ENCODE results near the gene HK1.

DNA sequence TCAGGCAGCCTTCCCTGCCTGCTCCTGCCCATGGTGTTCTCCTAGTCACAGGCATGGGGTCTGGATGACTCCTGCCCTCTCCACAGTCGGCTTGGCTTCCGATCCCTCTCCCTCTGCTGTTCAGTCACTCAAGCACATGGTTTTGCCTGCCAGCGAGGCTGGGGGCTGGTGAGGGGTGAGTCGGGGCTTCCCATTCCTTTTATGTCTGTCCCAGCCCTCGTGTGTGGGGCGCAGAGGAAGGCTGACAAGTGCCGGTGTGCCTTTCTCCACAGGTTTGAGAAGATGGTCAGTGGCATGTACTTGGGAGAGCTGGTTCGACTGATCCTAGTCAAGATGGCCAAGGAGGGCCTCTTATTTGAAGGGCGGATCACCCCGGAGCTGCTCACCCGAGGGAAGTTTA, 98.4 kb downstream of the HK1 start:
- TF ChIP-seq, protein P1, sequence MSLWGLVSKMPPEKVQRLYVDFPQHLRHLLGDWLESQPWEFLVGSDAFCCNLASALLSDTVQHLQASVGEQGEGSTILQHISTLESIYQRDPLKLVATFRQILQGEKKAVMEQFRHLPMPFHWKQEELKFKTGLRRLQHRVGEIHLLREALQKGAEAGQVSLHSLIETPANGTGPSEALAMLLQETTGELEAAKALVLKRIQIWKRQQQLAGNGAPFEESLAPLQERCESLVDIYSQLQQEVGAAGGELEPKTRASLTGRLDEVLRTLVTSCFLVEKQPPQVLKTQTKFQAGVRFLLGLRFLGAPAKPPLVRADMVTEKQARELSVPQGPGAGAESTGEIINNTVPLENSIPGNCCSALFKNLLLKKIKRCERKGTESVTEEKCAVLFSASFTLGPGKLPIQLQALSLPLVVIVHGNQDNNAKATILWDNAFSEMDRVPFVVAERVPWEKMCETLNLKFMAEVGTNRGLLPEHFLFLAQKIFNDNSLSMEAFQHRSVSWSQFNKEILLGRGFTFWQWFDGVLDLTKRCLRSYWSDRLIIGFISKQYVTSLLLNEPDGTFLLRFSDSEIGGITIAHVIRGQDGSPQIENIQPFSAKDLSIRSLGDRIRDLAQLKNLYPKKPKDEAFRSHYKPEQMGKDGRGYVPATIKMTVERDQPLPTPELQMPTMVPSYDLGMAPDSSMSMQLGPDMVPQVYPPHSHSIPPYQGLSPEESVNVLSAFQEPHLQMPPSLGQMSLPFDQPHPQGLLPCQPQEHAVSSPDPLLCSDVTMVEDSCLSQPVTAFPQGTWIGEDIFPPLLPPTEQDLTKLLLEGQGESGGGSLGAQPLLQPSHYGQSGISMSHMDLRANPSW (CRISPR knock-in tag; IDR thresholded peaks at IDR 0.05; ENCODE audit: borderline replicate concordance): no peak
- TF ChIP-seq NR2F2 (IDR thresholded peaks at IDR 0.05; ENCODE audit: borderline replicate concordance, low read depth) (no peak), SP4 (CRISPR knock-in tag; IDR thresholded peaks at IDR 0.05) (no peak), CREM (IDR thresholded peaks at IDR 0.05) (no peak), CREM (CRISPR knock-in tag; IDR thresholded peaks at IDR 0.05) (no peak), ATM (IDR thresholded peaks at IDR 0.05; ENCODE audit: borderline replicate concordance) (no peak), NCOA2 (CRISPR knock-in tag; IDR thresholded peaks at IDR 0.05) (no peak), ZNF589 (CRISPR knock-in tag; conservative IDR thresholded peaks at IDR 0.05) (no peak)
- TF ChIP-seq, protein P2, sequence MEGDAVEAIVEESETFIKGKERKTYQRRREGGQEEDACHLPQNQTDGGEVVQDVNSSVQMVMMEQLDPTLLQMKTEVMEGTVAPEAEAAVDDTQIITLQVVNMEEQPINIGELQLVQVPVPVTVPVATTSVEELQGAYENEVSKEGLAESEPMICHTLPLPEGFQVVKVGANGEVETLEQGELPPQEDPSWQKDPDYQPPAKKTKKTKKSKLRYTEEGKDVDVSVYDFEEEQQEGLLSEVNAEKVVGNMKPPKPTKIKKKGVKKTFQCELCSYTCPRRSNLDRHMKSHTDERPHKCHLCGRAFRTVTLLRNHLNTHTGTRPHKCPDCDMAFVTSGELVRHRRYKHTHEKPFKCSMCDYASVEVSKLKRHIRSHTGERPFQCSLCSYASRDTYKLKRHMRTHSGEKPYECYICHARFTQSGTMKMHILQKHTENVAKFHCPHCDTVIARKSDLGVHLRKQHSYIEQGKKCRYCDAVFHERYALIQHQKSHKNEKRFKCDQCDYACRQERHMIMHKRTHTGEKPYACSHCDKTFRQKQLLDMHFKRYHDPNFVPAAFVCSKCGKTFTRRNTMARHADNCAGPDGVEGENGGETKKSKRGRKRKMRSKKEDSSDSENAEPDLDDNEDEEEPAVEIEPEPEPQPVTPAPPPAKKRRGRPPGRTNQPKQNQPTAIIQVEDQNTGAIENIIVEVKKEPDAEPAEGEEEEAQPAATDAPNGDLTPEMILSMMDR (CRISPR knock-in tag; IDR thresholded peaks at IDR 0.05): no peak

Measured in HepG2 (cell line).